GM18526 (cell line): ENCODE data around the gene ALDH2.

Experiments
- POLR2A ChIP-seq: IDR thresholded peaks from 3 replicates; pipeline ENCODE4 v1.6.1; 2011; ENCODE audit not compliant: insufficient read length; ENCODE audit errors: extremely low read depth

ALDH2 gene

DNA sequence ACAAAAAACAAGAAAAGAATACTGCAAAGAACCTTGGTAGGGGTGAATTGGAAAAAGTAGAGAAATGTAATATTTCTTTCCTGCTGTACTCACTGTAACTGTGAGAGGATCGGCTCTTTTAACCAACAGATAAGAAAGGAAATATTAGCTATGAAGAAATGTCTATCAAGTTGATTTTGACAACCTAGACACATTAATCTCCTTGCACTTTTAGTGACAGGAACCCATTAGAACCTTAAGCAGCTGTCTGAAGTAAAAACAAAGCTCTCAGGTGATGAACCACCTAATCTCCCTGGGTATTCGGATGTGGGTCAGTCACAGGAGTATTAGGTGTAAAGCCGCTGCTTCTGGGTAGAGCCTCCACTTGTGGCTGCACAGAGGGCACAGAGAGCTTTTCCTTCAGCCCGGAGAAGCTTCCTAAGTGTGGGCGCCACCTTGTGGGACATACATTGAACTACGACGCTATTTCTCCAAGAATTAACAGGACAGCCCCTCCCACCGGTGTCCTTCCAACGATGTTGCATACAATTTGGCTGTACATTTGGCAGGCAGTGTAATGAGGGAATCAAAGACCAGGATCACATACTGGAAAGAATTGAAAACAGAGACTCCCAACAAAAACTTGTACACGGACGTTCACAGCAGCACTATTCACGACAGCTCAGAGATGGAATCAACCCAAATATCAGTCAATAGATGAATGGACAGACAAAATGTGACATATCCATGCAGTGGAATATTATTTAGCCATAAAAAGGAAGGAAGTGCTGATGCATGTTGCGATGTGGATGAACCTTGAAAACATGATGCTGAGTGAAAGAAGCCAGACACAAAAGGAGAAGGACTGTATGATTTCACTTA lies 46.4 kb downstream of the ALDH2 start:
- no peak for TF ChIP-seq POLR2A

GRCh38 chr12:111816065-111816615 lies 49.4 kb downstream of the ALDH2 start:
- TF ChIP-seq POLR2A: no peak

DNA sequence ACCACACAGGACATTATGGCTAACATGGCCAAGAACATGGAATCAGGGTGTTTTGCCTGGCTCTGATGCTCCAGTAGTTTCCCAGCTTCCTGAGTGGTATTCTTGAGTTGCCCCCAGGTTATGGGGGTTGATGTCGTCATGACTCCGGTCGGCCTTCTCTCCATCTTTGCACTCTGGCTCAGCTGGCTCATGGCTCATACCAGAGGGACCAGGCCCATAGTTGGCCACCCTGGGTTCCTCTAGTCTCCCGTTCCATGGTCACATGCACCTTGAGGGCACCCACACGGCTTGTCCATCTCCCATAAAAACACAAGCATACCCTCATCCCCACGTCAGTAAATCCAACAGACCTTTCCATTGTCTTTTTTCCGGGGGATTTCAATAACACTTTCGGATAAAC lies 51.6 kb downstream of the ALDH2 start:
- TF ChIP-seq POLR2A: no peak

- TF ChIP-seq POLR2A: no peak
Observed at GRCh38 chr12:111819191-111820158, 52.7 kb downstream of the ALDH2 start.

DNA sequence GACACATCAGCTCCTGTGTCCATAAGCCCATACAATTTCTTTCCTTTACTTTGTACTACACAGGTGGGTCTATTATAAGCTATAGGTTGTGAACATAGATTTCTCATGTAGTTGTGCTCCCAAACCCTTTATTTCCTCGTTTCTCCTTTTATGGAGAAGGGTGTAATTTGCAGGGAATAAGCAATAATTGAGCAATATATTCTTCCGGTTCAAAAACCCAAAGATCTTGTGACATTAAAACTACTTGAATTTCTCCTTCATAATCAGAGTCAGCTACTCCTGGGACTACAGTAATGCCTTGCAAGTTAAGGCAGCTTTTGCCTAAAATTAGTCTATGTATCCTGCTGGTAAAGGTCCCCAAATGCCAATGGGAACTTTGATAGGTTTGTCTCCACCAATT lies 56.2 kb downstream of the ALDH2 start:
- no peak for TF ChIP-seq POLR2A

- no peak for TF ChIP-seq POLR2A
Observed at GRCh38 chr12:111823891-111824290, 57.2 kb downstream of the ALDH2 start.

GRCh38 chr12:111825509-111825908 lies 58.8 kb downstream of the ALDH2 start:
- no peak for TF ChIP-seq POLR2A

- TF ChIP-seq POLR2A: no peak
Observed at GRCh38 chr12:111826316-111826715, 59.6 kb downstream of the ALDH2 start.

- TF ChIP-seq POLR2A: no peak
Observed at GRCh38 chr12:111826992-111827391, 60.3 kb downstream of the ALDH2 start.

GRCh38 chr12:111827907-111828306 lies 61.2 kb downstream of the ALDH2 start:
- no peak for TF ChIP-seq POLR2A

DNA sequence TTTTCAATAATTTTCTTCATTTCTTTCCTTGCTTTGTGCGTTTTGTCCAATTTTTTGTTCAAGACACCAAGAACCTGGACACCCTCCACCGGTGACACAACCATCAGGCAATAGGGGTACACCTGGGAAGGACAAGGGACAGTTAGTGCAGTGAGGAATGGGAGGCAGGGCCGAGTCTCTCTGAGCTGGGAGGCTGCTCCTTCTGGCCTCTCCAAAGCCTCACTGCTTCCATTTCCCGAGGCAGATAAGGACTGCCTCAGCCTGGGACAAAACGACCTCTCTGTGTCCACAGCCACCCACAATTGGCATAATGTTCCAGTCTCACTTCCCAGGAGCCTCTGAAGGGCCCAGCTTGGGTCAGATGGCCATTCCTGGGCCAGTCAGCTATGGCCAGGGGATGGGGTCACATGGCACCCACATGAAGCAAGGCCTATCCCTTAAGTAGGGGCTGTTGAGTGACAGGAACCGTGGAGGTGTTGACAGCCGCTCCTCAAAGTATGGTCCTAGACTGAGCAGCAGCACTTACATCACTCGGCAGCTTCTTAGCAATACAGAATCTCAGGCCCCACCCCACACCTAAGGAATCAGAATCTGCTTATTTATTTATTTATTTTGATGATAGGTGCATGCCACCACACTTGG lies 61.7 kb downstream of the ALDH2 start:
- TF ChIP-seq POLR2A: no peak

- no peak for TF ChIP-seq POLR2A
Observed at GRCh38 chr12:111838353-111838752, 71.6 kb downstream of the ALDH2 start.

DNA sequence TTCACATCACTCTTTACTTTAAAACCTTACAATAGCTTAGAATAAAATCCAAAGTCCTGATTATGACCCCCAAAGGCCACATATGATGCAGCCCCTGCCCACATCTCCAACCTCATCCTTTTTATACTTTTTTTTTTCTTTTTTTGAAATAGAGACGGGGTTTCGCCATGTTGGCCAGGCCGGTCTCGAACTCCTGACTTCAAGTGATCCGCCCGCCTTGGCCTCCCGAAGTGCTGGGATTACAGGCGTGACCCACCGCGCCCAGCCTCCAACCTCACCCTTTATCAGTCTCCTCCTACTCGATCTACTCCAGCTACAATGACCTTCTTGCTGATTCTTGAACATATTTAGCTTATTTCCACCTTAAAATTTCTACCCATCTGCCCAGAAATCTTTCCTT lies 74.1 kb downstream of the ALDH2 start:
- no peak for TF ChIP-seq POLR2A

- no peak for TF ChIP-seq POLR2A
Observed at GRCh38 chr12:111841236-111841749, 74.6 kb downstream of the ALDH2 start.
